ENCODE results near the gene DHRSX.
"Not testable (repeated sequence)": the region's sequence is repeated elsewhere in the genome, so short reads cannot be mapped to it uniquely, and the experiment has no call there.

The DHRSX gene

DNA sequence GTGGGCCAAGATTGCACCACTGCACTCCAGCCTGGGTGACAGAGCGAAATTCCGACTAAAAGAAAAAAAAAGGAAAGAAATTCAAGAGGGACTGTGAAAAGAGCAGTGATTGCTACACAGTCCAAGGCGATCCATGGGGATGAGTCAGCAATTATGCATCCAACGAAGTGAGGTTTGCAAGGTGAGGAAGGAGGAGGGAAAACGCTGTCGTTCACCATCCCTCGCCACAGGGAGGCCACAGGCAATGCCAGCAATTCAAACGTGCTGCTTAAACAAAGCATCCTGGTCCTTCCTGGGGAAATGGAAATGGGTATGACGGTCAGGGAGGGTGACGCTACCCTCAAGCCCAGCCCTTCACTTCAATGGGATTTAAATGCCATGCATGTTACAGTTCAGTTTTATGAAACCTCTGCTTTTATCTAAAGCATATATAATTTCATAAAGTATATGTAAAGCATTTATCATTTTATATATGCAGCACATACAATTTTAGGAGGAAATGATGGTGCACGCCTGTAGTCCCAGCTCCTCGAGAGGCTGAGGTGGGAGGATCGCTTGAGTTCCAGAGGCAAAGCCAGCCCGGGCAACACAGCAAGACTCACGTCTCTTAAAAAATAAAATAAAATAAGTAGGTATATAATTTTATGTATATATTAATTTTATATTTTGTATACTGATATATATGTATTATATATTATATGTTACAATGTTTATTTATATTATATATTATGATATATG is 108.7 kb downstream of the DHRSX start:
- no peak overlapping the region for H3K9ac ChIP-seq (ENCODE audit: low read length)
- H2AFZ ChIP-seq (ENCODE audit: low read depth, low read length, severe bottlenecking): no peak overlapping the region
- H3K9me3 ChIP-seq (ENCODE audit: insufficient read depth, low read length): no peaks in the 10 kb centered on the region; the same call in 1 of the 2 replicates
- H3K27ac ChIP-seq (ENCODE audit: low read depth, low read length): no peak overlapping the region
- no peak overlapping the region for H3K4me3 ChIP-seq (ENCODE audit: insufficient read depth, low read length, poor library complexity, severe bottlenecking)
- no peaks in the 10 kb centered on the region for H3K9me2 ChIP-seq (replicated peaks; ENCODE audit: insufficient read depth, low read length)
- H3K79me2 ChIP-seq (ENCODE audit: insufficient read depth, low read length): no peaks in the 10 kb centered on the region
- H3K36me3 ChIP-seq (ENCODE audit: low read length): 0 out of 2 replicates have a peak, but pooled peaks cover 5% of the 10 kb centered on the region
- H4K20me1 ChIP-seq (ENCODE audit: low read depth, low read length): no peaks in the 10 kb centered on the region
- H3F3A ChIP-seq (ENCODE audit: insufficient read depth): no peaks in the 10 kb centered on the region
- TF ChIP-seq, protein P1, sequence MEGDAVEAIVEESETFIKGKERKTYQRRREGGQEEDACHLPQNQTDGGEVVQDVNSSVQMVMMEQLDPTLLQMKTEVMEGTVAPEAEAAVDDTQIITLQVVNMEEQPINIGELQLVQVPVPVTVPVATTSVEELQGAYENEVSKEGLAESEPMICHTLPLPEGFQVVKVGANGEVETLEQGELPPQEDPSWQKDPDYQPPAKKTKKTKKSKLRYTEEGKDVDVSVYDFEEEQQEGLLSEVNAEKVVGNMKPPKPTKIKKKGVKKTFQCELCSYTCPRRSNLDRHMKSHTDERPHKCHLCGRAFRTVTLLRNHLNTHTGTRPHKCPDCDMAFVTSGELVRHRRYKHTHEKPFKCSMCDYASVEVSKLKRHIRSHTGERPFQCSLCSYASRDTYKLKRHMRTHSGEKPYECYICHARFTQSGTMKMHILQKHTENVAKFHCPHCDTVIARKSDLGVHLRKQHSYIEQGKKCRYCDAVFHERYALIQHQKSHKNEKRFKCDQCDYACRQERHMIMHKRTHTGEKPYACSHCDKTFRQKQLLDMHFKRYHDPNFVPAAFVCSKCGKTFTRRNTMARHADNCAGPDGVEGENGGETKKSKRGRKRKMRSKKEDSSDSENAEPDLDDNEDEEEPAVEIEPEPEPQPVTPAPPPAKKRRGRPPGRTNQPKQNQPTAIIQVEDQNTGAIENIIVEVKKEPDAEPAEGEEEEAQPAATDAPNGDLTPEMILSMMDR (IDR thresholded peaks at IDR 0.05; ENCODE audit: insufficient read depth, low read length, poor library complexity, severe bottlenecking): no peak
- TF ChIP-seq EZH2phosphoT487 (conservative IDR thresholded peaks at IDR 0.05; ENCODE audit: low read length): no peak
- H3K27me3 ChIP-seq (ENCODE audit: low read length): no peaks in the 10 kb centered on the region
- no peak overlapping the region for H3K4me2 ChIP-seq (ENCODE audit: low read depth, low read length, poor library complexity, severe bottlenecking)

- no peaks in the 10 kb centered on the region for H3K27me3 ChIP-seq (ENCODE audit: low read length)
Measured at GRCh38 chrX:2390754-2391153, 110.0 kb downstream of the DHRSX start.

DNA sequence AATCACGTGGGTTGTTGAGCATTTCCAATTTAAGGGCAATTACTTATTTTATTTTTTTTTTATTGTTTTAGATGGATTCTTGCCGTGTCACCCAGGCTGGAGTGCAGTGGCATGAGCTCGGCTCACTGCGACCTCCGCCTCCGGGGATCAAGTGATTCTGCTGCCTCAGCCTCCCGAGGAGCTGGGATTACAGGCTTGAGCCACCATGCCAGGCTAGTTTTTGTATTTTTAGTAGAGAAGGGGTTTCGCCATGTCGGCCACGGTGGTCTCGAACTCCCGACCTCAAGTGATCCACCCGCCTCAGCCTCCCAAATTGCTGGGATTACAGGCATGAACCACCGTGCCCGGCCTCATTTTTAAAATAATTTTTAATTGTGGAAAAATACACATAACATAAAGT is 111.0 kb downstream of the DHRSX start:
- H3K9me2 ChIP-seq (replicated peaks; ENCODE audit: insufficient read depth, low read length); H4K20me1 ChIP-seq (ENCODE audit: low read depth, low read length); H3K36me3 ChIP-seq (ENCODE audit: low read length); H3K27ac ChIP-seq (ENCODE audit: low read depth, low read length); H2AFZ ChIP-seq (ENCODE audit: low read depth, low read length, severe bottlenecking); H3K9ac ChIP-seq (ENCODE audit: low read length); H3K27me3 ChIP-seq (ENCODE audit: low read length); H3K79me2 ChIP-seq (ENCODE audit: insufficient read depth, low read length); H3K4me2 ChIP-seq (ENCODE audit: low read depth, low read length, poor library complexity, severe bottlenecking); H3F3A ChIP-seq (ENCODE audit: insufficient read depth); H3K4me3 ChIP-seq (ENCODE audit: insufficient read depth, low read length, poor library complexity, severe bottlenecking); H3K9me3 ChIP-seq (ENCODE audit: insufficient read depth, low read length): not testable (repeated sequence)

More at GRCh38 chrX:2390754-2391153, 110.0 kb downstream of the DHRSX start:
- Histone ChIP-seq H2AFZ (ENCODE audit: low read depth, low read length, severe bottlenecking) (no peak overlapping the region), H3K4me2 (ENCODE audit: low read depth, low read length, poor library complexity, severe bottlenecking) (no peak overlapping the region), H4K20me1 (ENCODE audit: low read depth, low read length) (no peaks in the 10 kb centered on the region), H3K79me2 (ENCODE audit: insufficient read depth, low read length) (no peaks in the 10 kb centered on the region), H3K36me3 (ENCODE audit: low read length) (0 out of 2 replicates have a peak, but pooled peaks cover 5% of the 10 kb centered on the region), H3K9ac (ENCODE audit: low read length) (no peak overlapping the region), H3K4me3 (ENCODE audit: insufficient read depth, low read length, poor library complexity, severe bottlenecking) (no peak overlapping the region), H3F3A (ENCODE audit: insufficient read depth) (no peaks in the 10 kb centered on the region), H3K27ac (ENCODE audit: low read depth, low read length) (no peak overlapping the region), H3K9me2 (replicated peaks; ENCODE audit: insufficient read depth, low read length) (no peaks in the 10 kb centered on the region), H3K9me3 (ENCODE audit: insufficient read depth, low read length) (no peaks in the 10 kb centered on the region; the same call in 1 of the 2 replicates)
- TF ChIP-seq, protein P1 (IDR thresholded peaks at IDR 0.05; ENCODE audit: insufficient read depth, low read length, poor library complexity, severe bottlenecking): no peak
- TF ChIP-seq EZH2phosphoT487 (conservative IDR thresholded peaks at IDR 0.05; ENCODE audit: low read length): no peak

DNA sequence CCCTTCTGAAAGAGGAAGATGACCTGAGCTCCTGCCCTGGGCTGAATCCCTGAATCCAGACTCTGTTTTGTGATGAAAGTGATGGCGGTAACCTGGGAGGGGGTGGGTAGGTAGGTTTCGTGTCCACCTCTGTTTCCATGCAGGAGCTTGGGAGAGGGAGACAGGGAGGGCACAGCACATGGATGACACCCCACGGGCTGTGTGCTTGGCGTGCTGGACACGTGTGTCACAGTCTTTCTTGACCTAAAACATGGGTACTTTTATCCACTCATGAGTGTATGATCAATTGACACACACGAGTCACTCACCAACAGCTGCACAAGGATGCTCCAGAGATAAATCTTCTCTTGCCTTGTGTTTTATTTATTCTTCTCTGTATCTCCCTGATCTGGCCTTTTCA is 111.5 kb downstream of the DHRSX start:
- no peaks in the 10 kb centered on the region; the same call in 1 of the 2 replicates for H3K9me3 ChIP-seq (ENCODE audit: insufficient read depth, low read length)
- H3K4me2 ChIP-seq (ENCODE audit: low read depth, low read length, poor library complexity, severe bottlenecking): no peak overlapping the region
- H3K27ac ChIP-seq (ENCODE audit: low read depth, low read length): no peak overlapping the region
- H4K20me1 ChIP-seq (ENCODE audit: low read depth, low read length): no peaks in the 10 kb centered on the region
- no peaks in the 10 kb centered on the region for H3K27me3 ChIP-seq (ENCODE audit: low read length)
- no peak overlapping the region for H3K9ac ChIP-seq (ENCODE audit: low read length)
- H3K36me3 ChIP-seq (ENCODE audit: low read length): 0 out of 2 replicates have a peak, but pooled peaks cover 5% of the 10 kb centered on the region
- no peak overlapping the region for H2AFZ ChIP-seq (ENCODE audit: low read depth, low read length, severe bottlenecking)
- H3K4me3 ChIP-seq (ENCODE audit: insufficient read depth, low read length, poor library complexity, severe bottlenecking): no peak overlapping the region
- TF ChIP-seq EZH2phosphoT487 (conservative IDR thresholded peaks at IDR 0.05; ENCODE audit: low read length): no peak
- TF ChIP-seq, protein P1 (IDR thresholded peaks at IDR 0.05; ENCODE audit: insufficient read depth, low read length, poor library complexity, severe bottlenecking): no peak
- H3K79me2 ChIP-seq (ENCODE audit: insufficient read depth, low read length): no peaks in the 10 kb centered on the region
- no peaks in the 10 kb centered on the region for H3K9me2 ChIP-seq (replicated peaks; ENCODE audit: insufficient read depth, low read length)
- H3F3A ChIP-seq (ENCODE audit: insufficient read depth): no peaks in the 10 kb centered on the region

Measured in SU-DHL-6 (cell line).